Measurements from ENCODE around the gene UAP1L1.

UAP1L1 gene

DNA sequence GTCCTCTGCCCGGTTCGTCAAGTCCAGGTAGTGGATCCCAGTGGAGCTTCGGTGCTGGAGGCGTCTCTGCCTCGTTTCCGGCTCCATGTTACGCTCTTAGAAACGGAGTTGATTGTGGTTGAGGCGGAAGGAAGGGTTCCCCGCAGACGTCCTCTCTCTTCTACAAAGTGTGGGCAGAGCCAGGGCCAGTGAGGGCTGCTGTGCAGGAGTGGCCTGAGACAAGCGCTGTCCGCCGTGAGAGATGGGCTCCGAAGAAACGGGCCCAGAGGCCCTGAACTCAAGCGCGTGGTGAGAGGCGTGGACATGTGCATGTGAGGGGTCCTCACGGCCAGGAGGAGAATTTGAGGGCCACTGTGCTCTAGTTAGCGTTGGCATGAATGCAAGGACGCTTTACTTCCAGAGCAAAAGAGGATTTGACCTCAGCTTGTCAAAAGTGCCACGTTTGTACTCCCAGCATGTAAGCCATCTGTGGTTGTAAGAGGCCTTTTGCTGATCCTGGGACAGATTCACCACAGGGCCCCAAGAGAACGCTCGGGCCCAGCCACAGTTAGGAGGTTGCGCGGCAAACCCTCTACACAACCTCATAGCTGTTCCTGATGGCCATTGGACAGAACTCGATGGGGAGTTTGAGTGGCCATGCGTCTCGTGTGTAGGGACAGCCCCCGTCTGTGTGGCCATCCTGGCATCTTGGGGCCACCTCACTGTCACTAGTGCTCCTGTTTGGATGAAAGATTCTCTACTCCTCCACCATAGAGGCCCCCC, 19.6 kb downstream of the UAP1L1 start:
- no peak for DNase-seq (ENCODE audit: low read depth, low spot score)

- DNase-seq (ENCODE audit: low read depth, low spot score): no peak
Observed at GRCh38 chr9:137097761-137098462, 20.6 kb downstream of the UAP1L1 start.

DNA sequence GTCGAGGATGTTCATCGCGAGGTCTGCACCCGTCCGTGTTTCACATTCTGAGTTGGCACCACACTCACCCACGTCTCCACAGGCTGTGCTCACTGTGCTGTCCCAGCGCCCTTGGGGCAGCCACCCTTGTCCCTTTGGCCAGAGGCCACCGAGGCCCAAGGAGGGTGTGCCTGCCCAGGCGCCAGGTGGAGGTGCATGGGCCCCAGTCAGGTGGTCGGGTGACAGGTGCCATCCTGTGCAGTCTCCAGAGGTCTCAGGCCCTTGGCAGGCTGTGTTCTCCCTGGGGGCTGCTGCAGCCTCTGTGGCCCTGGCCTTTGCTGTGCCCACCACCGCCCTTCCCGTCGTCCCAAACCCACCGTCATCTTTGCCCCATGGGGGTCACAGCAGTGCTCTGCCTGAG, 21.9 kb downstream of the UAP1L1 start:
- no peak for DNase-seq (ENCODE audit: low read depth, low spot score)

- no peak for DNase-seq (ENCODE audit: low read depth, low spot score)
Observed at GRCh38 chr9:137103206-137103999, 26.1 kb downstream of the UAP1L1 start.

DNA sequence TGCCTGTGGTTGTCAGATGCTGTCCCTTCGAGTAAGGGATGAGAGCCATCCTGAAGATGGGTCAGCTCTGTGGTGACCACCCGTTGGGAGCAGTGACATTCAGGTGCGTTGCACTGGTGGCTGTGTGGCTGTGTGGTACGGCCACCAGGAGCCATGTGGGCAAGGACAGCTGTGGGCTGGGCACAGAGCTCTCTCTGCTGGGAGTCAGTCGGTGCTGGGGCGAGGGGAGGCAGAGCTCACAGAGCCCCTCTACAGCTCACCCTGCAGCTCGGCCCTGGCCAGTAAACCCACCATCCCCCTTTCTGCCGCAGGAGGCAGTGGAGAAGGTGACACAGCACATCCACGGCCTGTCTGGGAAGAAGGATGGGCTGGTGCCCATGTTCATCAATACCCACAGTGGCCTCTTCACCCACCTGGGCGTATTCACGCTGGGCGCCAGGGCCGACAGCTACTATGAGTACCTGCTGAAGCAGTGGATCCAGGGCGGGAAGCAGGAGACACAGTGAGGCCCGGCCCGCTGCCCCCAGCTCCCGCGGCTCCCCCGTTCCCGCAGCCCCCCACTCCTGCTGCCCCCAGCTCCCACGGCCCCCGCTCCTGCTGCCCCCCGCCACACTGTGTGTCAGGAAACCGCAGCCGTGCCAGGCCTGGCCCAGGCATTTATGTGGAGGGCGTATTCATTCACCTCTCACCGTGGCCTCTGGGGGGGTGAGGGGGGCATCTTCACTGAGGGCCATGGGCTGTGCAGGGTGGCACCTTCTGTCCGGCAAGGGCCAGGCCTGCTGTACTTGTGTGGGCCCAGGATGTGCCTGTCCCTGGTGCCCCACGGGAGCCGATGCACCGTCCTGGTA, 28.7 kb downstream of the UAP1L1 start:
- DNase-seq (ENCODE audit: low read depth, low spot score): no peak

- no peak for DNase-seq (ENCODE audit: low read depth, low spot score)
Observed at GRCh38 chr9:137106662-137107250, 29.4 kb downstream of the UAP1L1 start.

- DNase-seq (ENCODE audit: low read depth, low spot score): no peak
Observed at GRCh38 chr9:137107312-137107921, 30.1 kb downstream of the UAP1L1 start.

- DNase-seq (ENCODE audit: low read depth, low spot score): no peak
Observed at GRCh38 chr9:137107982-137108381, 30.7 kb downstream of the UAP1L1 start.

DNA sequence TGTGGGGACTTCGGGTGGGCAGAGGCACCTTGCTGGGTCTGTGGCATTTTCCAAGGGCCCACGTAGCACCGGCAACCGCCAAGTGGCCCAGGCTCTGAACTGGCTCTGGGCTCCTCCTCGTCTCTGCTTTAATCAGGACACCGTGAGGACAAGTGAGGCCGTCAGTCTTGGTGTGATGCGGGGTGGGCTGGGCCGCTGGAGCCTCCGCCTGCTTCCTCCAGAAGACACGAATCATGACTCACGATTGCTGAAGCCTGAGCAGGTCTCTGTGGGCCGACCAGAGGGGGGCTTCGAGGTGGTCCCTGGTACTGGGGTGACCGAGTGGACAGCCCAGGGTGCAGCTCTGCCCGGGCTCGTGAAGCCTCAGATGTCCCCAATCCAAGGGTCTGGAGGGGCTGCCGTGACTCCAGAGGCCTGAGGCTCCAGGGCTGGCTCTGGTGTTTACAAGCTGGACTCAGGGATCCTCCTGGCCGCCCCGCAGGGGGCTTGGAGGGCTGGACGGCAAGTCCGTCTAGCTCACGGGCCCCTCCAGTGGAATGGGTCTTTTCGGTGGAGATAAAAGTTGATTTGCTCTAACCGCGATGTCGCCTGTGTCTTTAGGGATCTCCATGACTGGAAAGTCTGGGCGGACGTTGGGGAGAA, 31.4 kb downstream of the UAP1L1 start:
- DNase-seq (ENCODE audit: low read depth, low spot score): no peak

GRCh38 chr9:137109250-137110146, 32.2 kb downstream of the UAP1L1 start:
- no peak for DNase-seq (ENCODE audit: low read depth, low spot score)

GRCh38 chr9:137110147-137110910, 33.0 kb downstream of the UAP1L1 start:
- no peak for DNase-seq (ENCODE audit: low read depth, low spot score)

- no peak for DNase-seq (ENCODE audit: low read depth, low spot score)
Observed at GRCh38 chr9:137110911-137111787, 33.8 kb downstream of the UAP1L1 start.

- no peak for DNase-seq (ENCODE audit: low read depth, low spot score)
Observed at GRCh38 chr9:137111788-137112563, 34.7 kb downstream of the UAP1L1 start.

DNA sequence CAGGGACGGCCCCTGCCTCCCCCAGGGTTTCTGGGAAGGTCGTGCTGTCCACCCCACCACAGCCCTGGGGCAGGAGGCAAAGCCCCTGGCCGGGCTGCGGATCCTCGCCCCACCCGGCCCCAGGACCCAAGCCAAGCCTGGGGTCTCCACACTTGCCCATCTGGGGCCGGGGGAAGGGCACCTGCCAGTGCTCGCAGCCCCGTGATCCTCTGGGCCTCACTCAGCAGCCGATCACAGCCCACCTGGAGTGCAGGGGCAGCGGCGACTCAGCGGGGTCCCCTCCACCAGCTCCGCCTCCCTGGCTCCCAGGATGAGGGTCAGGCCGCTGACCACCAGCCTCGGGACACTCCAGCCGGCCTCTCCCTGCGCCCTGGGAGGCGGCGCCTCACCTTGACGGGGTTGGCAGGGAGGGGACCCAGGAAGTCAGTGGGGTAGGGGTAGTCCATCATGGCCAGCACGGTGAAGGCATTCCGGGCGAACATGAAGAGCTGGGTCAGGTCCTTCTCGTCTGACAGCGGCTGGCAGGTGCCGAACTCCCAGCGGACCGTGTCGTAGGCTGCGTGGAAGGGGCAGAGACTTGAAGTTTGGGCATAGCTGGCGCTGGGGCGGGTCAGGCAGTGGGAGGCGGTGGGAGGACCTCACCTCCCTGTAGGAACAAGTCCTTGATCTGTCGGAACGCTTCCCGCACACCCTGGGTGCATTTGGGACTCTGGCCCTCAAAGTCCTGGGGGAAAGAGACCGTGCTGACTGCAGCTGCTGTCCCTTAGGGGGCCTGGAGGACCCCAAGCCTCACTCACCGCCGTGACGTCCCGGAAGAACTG, 35.5 kb downstream of the UAP1L1 start:
- no peak for DNase-seq (ENCODE audit: low read depth, low spot score)

DNA sequence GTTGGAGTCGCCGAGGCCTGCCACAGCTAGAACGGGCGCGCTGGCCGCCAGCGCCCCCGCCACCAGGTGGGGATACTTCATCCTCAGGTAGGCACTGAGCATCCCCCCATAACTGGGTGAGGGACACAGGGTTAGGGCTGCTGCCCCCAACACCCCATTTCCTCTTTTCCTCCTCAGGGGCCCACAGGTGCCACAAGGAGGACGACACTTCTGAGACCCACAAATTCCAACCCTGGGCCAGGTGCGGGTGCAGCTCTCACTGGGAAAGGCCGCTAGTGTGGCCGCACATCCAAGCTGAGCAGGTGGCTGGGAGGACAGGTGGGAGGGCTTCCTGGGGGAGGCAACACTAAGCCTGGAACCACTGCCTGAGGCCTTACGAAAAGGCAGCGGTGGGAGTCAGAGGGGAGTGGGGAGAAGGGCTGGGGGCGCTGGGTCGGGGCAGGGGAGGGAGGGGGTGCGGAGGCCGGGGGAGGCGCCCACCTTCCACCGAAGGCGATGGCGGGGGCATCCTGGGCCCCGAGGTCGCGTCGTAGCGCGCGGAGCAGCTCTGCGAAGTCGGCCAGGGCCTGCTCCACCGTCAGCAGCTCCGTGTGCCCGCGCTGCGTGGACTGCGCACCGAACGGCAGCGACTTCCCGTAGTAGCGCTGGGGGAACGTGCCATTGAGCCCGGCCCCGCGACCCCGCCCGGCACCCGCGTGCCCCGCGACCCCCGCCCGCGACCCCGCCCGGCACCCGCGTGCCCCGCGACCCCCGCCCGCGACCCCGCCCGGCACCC, 36.3 kb downstream of the UAP1L1 start:
- DNase-seq (ENCODE audit: low read depth, low spot score): no peak

Data from brain pericyte (primary cell).